GM20431 (cell line): ENCODE results near the gene TLK2.
"Not testable (repeated sequence)": the region's sequence is repeated elsewhere in the genome, so short reads cannot be mapped to it uniquely, and the experiment has no call there.

ENCODE experiments used
- in situ Hi-C: fragments of 300-500 bp; cut with MseI, MboI; formaldehyde crosslinking; loops from one replicate; pipeline ENCODE4 v1.15.0; 2020; ENCODE audit warnings: low sequenced_read_pairs; ENCODE audit not compliant: unreplicated experiment

Gene TLK2

GRCh38 chr17:62552851-62553659 lies 74.4 kb downstream of the TLK2 start:
- in situ Hi-C loops: not testable (repeated sequence)

GRCh38 chr17:62557532-62557931 lies 78.9 kb downstream of the TLK2 start:
- in situ Hi-C loops: not testable (repeated sequence)

GRCh38 chr17:62558941-62559340 lies 80.3 kb downstream of the TLK2 start:
- in situ Hi-C loops: not testable (repeated sequence)

- in situ Hi-C loops: not testable (repeated sequence)
Measured at GRCh38 chr17:62560971-62561370, 82.3 kb downstream of the TLK2 start.

GRCh38 chr17:62562656-62563055 lies 84.0 kb downstream of the TLK2 start:
- in situ Hi-C loops: no loop called here

GRCh38 chr17:62565817-62566216 lies 87.2 kb downstream of the TLK2 start:
- in situ Hi-C loops: no loop called here

- in situ Hi-C loops: no loop called here
Measured at GRCh38 chr17:62566996-62567578, 88.5 kb downstream of the TLK2 start.

- in situ Hi-C loops: no loop called here
Measured at GRCh38 chr17:62572488-62572887, 93.9 kb downstream of the TLK2 start.

GRCh38 chr17:62572888-62573401 lies 94.3 kb downstream of the TLK2 start:
- in situ Hi-C loops: no loop called here

GRCh38 chr17:62573480-62574117 lies 95.0 kb downstream of the TLK2 start:
- in situ Hi-C loops: no loop called here

GRCh38 chr17:62576382-62576781 lies 97.8 kb downstream of the TLK2 start:
- in situ Hi-C loops: no loop called here

GRCh38 chr17:62578757-62579487 lies 100.3 kb downstream of the TLK2 start:
- in situ Hi-C loops: no loop called here

GRCh38 chr17:62580947-62581346 lies 102.3 kb downstream of the TLK2 start:
- in situ Hi-C loops: no loop called here

- in situ Hi-C loops: no loop called here
Measured at GRCh38 chr17:62581764-62582163, 103.1 kb downstream of the TLK2 start.

- in situ Hi-C loops: no loop called here
Measured at GRCh38 chr17:62587554-62587953, 108.9 kb downstream of the TLK2 start.

- in situ Hi-C loops: no loop called here
Measured at GRCh38 chr17:62588109-62588508, 109.5 kb downstream of the TLK2 start.

- in situ Hi-C loops: no loop called here
Measured at GRCh38 chr17:62591333-62591732, 112.7 kb downstream of the TLK2 start.

- in situ Hi-C loops: not testable (repeated sequence)
Measured at GRCh38 chr17:62591822-62592221, 113.2 kb downstream of the TLK2 start.

GRCh38 chr17:62592341-62593099 lies 113.9 kb downstream of the TLK2 start:
- in situ Hi-C loops: no loop called here

- in situ Hi-C loops: no loop called here
Measured at GRCh38 chr17:62595484-62595883, 116.9 kb downstream of the TLK2 start.
